Mesothelial cell of epicardium (in vitro differentiated cells): ENCODE results near the gene STX8. TPM values are rescaled to one million over a fixed set of nuclear protein-coding genes. Genes with fewer than 3 reads are reported as not detected.

Experiments used
- DNase-seq, 2 experiments: peaks; one replicate each; pipeline ENCODE4 v3.0.0; 2021; ENCODE audit warnings: low spot score in 2 of 2; ENCODE audit not compliant: unreplicated experiment in 2 of 2
- H3K27ac Mint-ChIP-seq: 2 replicates; pipeline ENCODE4 v1.8.0; 2021; ENCODE audit warnings: mixed read lengths
- H3K27me3 Mint-ChIP-seq: 2 replicates; pipeline ENCODE4 v1.8.0; 2021; ENCODE audit warnings: low read depth, mixed read lengths
- H3K36me3 Mint-ChIP-seq: 2 replicates; pipeline ENCODE4 v1.8.0; 2021; ENCODE audit warnings: mixed read lengths
- H3K4me1 Mint-ChIP-seq: 2 replicates; pipeline ENCODE4 v1.8.0; 2021; ENCODE audit warnings: mixed read lengths
- H3K4me3 Mint-ChIP-seq: 2 replicates; pipeline ENCODE4 v1.8.0; 2021; ENCODE audit warnings: mild to moderate bottlenecking, moderate library complexity, mixed read lengths
- H3K9me3 Mint-ChIP-seq: 2 replicates; pipeline ENCODE4 v1.8.0; 2021; ENCODE audit warnings: mixed read lengths
- total RNA-seq: library from RNA; stranded (reverse); gene quantifications from 3 replicates; pipeline ENCODE4 v1.2.1, GENCODE V29; 2021
- TF ChIP-seq, protein P1 (sequence below): fragments of 200-600 bp; sonication (generic); IDR thresholded peaks from one replicate; pipeline ENCODE4 v1.5.0; 2021; ENCODE audit warnings: antibody characterized with exemption; ENCODE audit not compliant: unreplicated experiment

The STX8 gene
- total RNA-seq, 1 donor from 2014 or later: 53.3 TPM

DNA sequence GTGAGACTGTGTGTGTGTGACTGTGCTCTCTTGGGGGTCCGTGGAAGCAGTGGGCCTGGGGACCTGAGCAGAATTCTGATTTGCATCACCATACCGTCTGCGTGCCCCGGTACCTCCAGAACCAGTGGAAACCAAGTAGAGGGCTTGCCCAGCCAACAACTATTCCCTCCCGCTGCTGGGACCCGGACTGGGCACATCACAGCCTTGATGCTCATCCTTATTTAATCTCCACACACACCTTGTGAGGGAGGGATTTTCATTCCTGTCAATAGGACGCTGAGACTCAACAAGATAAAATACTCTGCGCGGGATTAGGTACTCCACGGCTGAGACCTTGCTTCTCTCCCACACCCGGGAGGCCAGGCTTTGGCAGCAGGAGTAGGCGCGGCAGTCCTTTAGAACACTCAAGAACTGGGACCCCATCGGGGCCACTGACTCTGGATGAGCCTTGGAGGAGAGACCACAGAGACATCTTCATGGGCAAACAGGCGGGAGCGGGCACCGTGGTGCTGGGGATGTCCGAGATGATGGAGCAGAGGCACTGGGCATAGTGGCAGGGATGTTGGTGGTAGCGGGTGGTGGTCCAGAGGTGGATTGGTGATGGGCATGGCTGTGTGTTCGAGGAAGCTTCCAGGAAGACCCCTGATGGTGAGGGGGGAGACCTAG lies 346.3 kb downstream of the STX8 start:
- no peak overlapping the region for H3K27ac Mint-ChIP-seq
- no peaks in the 10 kb centered on the region for H3K9me3 Mint-ChIP-seq
- no peak overlapping the region for H3K4me3 Mint-ChIP-seq
- TF ChIP-seq, protein P1, sequence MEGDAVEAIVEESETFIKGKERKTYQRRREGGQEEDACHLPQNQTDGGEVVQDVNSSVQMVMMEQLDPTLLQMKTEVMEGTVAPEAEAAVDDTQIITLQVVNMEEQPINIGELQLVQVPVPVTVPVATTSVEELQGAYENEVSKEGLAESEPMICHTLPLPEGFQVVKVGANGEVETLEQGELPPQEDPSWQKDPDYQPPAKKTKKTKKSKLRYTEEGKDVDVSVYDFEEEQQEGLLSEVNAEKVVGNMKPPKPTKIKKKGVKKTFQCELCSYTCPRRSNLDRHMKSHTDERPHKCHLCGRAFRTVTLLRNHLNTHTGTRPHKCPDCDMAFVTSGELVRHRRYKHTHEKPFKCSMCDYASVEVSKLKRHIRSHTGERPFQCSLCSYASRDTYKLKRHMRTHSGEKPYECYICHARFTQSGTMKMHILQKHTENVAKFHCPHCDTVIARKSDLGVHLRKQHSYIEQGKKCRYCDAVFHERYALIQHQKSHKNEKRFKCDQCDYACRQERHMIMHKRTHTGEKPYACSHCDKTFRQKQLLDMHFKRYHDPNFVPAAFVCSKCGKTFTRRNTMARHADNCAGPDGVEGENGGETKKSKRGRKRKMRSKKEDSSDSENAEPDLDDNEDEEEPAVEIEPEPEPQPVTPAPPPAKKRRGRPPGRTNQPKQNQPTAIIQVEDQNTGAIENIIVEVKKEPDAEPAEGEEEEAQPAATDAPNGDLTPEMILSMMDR: no peak
- no peaks in the 10 kb centered on the region for H3K36me3 Mint-ChIP-seq
- DNase-seq: no peak
- H3K27me3 Mint-ChIP-seq: peaks cover 5% of the 10 kb centered on the region
- peaks cover 7% of the 10 kb centered on the region for H3K4me1 Mint-ChIP-seq

DNA sequence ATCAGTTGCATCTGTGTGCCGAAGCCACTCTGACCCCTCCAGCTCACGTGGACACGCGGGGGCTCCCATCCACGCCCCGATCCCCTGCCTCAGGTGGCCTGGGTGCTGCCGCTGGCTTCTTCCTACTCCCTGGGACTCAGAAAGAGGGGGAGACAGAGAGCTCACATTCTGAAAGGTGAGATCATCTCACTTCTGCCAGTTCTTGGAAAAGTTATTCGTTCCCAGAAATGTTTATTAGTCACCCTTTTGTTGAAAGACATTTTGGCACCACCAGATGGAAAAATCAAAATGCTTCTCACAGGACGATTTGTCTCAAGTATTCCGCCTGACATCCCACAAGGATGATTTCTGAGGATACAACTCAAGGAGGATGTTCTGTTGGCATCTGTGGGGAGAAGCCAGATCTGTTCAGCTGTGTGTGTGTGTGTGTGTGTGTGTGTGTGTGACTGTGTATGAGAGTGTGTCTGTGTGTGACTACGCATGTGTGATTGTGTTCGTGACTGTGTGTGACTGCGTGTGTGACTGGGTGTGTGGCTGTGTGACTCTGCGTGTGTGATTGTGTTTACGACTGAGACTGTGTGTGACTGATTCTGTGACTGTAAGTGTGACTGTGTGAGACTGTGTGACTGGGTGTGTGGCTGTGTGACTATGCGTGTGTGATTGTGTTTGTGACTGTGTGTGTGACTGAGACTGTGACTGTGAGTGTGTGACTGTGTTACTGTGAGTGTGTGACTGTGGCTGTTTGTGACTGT lies 347.0 kb downstream of the STX8 start:
- Mint-ChIP-seq H3K27me3 (peaks cover 5% of the 10 kb centered on the region), H3K36me3 (no peaks in the 10 kb centered on the region), H3K9me3 (no peaks in the 10 kb centered on the region), H3K27ac (no peak overlapping the region), H3K4me3 (no peak overlapping the region), H3K4me1 (peaks cover under 1% of the 10 kb centered on the region)
- TF ChIP-seq, protein P1: no peak
- DNase-seq: no peak

DNA sequence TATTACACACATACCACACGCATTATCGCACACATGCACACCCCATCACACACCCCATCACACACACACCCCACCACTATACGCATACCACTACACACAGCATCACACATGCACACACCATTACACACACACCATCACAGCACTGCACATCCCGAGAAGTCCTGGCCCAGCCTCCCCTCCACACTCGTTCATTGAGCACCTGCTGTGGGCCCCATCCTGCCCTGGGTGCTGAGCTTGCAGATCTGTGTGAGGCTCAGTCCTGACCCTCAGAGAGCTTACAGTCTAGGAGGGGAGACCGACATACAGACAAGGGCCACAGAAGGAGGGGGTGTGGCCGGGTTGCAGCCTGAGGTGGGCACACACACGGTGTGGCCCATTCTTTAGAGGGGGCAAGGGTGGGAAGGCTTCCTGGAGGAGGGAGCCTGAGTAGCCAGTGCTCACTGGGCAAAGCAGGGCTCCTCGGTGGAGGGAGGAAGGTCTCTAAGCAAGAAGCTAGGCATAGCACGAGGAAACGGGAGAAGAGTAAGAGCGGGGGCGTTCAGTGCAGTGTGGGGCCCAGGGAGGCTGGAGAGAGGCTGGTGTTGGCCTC lies 347.7 kb downstream of the STX8 start:
- Mint-ChIP-seq H3K4me1 (no peaks in the 10 kb centered on the region), H3K27me3 (peaks cover 5% of the 10 kb centered on the region)

DNA sequence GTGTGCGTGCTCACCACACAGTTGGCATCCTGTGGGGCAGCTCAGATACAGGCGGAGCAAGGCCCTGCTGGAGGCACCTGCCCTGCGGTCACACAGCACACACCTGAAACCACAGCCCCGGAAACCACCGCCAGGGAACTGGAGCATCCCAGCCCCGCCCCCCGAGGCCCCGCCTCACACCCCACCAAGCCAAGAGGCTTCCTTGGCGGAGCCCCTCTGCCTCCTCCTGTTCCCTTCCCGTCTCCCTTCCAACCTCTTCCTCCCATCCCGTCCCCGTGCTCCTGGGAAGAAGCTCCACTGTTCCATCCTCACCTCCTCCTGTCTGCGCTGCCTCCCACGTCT lies 348.9 kb downstream of the STX8 start:
- no peak for DNase-seq
- H3K27me3 Mint-ChIP-seq: peaks cover 5% of the 10 kb centered on the region
- H3K4me1 Mint-ChIP-seq: no peaks in the 10 kb centered on the region
- no peaks in the 10 kb centered on the region for H3K9me3 Mint-ChIP-seq
- no peak overlapping the region for H3K27ac Mint-ChIP-seq
- no peaks in the 10 kb centered on the region for H3K36me3 Mint-ChIP-seq
- H3K4me3 Mint-ChIP-seq: no peak overlapping the region
- TF ChIP-seq, protein P1: no peak

More for the DNA sequence above, 347.7 kb downstream of the STX8 start:
- no peak overlapping the region for H3K4me3 Mint-ChIP-seq
- TF ChIP-seq, protein P1: no peak
- no peak overlapping the region for H3K27ac Mint-ChIP-seq
- H3K36me3 Mint-ChIP-seq: no peaks in the 10 kb centered on the region
- DNase-seq: no peak
- no peaks in the 10 kb centered on the region for H3K9me3 Mint-ChIP-seq

DNA sequence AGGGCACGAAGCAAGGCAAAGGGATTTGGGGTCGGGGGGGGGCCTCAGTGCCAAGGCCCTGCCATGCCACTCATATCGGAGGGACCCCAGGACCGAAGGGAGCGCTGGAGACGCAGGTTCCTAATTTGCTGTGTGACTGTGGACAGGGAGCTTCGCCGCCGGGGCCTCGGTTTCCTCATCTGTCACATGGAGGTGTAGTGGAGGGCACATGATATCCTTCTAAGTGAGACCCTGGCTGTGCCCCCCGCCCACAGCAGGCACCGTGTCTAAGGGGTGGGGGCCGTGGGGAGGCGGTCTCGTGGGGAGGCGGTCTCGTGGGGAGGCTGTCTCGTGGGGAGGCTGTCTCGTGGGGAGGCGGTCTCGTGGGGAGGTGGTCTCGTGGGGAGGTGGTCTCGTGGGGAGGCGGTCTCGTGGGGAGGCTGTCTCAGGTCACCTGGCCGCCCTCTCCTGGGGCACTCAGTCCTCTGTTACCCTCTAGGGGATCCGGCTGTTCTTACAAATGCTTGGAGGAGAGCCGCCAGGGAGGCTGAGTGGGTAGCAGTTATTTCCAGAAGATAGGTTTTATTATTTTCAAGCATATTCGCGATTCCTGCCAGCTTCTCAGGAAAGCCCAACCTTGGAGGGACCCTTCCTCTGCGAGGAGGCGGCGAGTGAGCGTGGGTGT lies 349.4 kb downstream of the STX8 start:
- Mint-ChIP-seq H3K4me1 (no peaks in the 10 kb centered on the region), H3K27me3 (peaks cover 5% of the 10 kb centered on the region), H3K9me3 (no peaks in the 10 kb centered on the region), H3K27ac (no peak overlapping the region), H3K4me3 (no peak overlapping the region), H3K36me3 (no peaks in the 10 kb centered on the region)
- TF ChIP-seq, protein P1: no peak
- no peak for DNase-seq
